H1 (cell line): ENCODE data around the gene DLG5. TPM values are rescaled to one million over a fixed set of nuclear protein-coding genes. Genes with fewer than 3 reads are reported as not detected.

Experiments used
- CTCF ChIA-PET: fragments of 300-600 bp; sonication (Branson Sonifier 250); formaldehyde crosslinking; loops from one replicate; lab custom pipeline; 2021; ENCODE audit not compliant: partially characterized antibody; lab: Charles Lee
- POLR2A ChIA-PET: fragments of 300-600 bp; sonication (Branson Sonifier 250); formaldehyde crosslinking; loops from one replicate; lab custom pipeline; 2021; ENCODE audit warnings: inconsistent platforms; ENCODE audit not compliant: partially characterized antibody; lab: Charles Lee
- DNase-seq, 2 experiments: peaks; one replicate each; pipeline versions ENCODE4 v3.0.0 to v3.0.0-alpha.2; 2010 to 2022; ENCODE audit warnings: low spot score in 2 of 2, low read depth in 1 of 2, mixed read lengths in 1 of 2
- FAIRE-seq: peaks from 2 replicates; lab custom pipeline; 2011; peaks lifted over from hg19 to GRCh38; lab: Jason Lieb, UNC
- H2AFZ ChIP-seq: 2 replicates; pipeline ENCODE4 v1.8.1; 2012; ENCODE audit warnings: low read length, inconsistent platforms
- H2AK5ac ChIP-seq: 2 replicates; pipeline ENCODE4 v1.6.1; 2013; ENCODE audit warnings: low read depth, low read length
- H2BK120ac ChIP-seq: replicated peaks from 2 replicates; pipeline ENCODE3; 2013; ENCODE audit warnings: low read depth, low read length, inconsistent platforms
- H2BK12ac ChIP-seq: 2 replicates; pipeline ENCODE4 v1.6.1; 2013; ENCODE audit warnings: low read depth, low read length
- H2BK15ac ChIP-seq: 2 replicates; pipeline ENCODE4 v1.6.1; 2013; ENCODE audit warnings: low read length
- H2BK20ac ChIP-seq: 2 replicates; pipeline ENCODE4 v1.6.1; 2013; ENCODE audit warnings: low read length
- H2BK5ac ChIP-seq: 2 replicates; pipeline ENCODE4 v1.6.1; 2013; ENCODE audit warnings: low read depth, low read length
- H3K14ac ChIP-seq: 2 replicates; pipeline ENCODE4 v1.6.1; 2013; ENCODE audit warnings: inconsistent platforms; ENCODE audit not compliant: insufficient read length
- H3K18ac ChIP-seq: 2 replicates; pipeline ENCODE4 v1.6.1; 2013; ENCODE audit warnings: low read length; ENCODE audit errors: extremely low read depth
- H3K23ac ChIP-seq: 2 replicates; pipeline ENCODE4 v1.6.1; 2013; ENCODE audit warnings: inconsistent platforms; ENCODE audit not compliant: insufficient read length
- H3K23me2 ChIP-seq: 2 replicates; pipeline ENCODE4 v1.6.1; 2013; ENCODE audit warnings: low read depth, low read length
- H3K27ac ChIP-seq: 2 replicates; pipeline ENCODE4 v1.6.1; 2011; ENCODE audit warnings: low read depth, low read length, inconsistent platforms
- H3K27me3 ChIP-seq, 4 experiments: replicated peaks in 1 of 4; 1 replicate in 1 of 4; 2 replicates in 3 of 4; pipeline versions ENCODE4 v1.6.1 to v1.8.1; 2011 to 2013; ENCODE audit warnings: low read length in 3 of 4, mild to moderate bottlenecking in 3 of 4, inconsistent platforms in 2 of 4, mixed read lengths in 2 of 4, moderate library complexity in 1 of 4; ENCODE audit not compliant: control insufficient read depth in 3 of 4, insufficient read depth in 3 of 4; ENCODE audit errors: extremely low read depth in 1 of 4
- H3K36me3 ChIP-seq, 4 experiments: 2 replicates each; pipeline versions ENCODE4 v1.6.1 to v1.8.1; 2011 to 2013; ENCODE audit warnings: mild to moderate bottlenecking in 4 of 4, low read length in 3 of 4, moderate library complexity in 2 of 4, control low read depth in 1 of 4, inconsistent platforms in 1 of 4; ENCODE audit not compliant: insufficient read depth in 4 of 4, control insufficient read depth in 2 of 4
- H3K4ac ChIP-seq: replicated peaks from 2 replicates; pipeline ENCODE3; 2013; ENCODE audit warnings: low read length, low read depth, mixed read lengths, inconsistent platforms; ENCODE audit not compliant: insufficient read length
- H3K4me1 ChIP-seq, 4 experiments: replicated peaks in 1 of 4; 1 replicate in 1 of 4; 2 replicates in 3 of 4; pipeline versions ENCODE4 v1.6.1 to v1.8.1; 2011 to 2013; ENCODE audit warnings: low read length in 3 of 4, inconsistent platforms in 2 of 4, mixed read lengths in 1 of 4; ENCODE audit not compliant: insufficient read depth in 4 of 4, control insufficient read depth in 3 of 4
- H3K4me2 ChIP-seq, 2 experiments: 2 replicates each; pipeline versions ENCODE4 v1.6.1 to v1.8.1; 2011 to 2013; ENCODE audit warnings: low read depth in 2 of 2, low read length in 2 of 2, control low read depth in 1 of 2, inconsistent platforms in 1 of 2, mild to moderate bottlenecking in 1 of 2; ENCODE audit not compliant: insufficient read depth in 1 of 2
- H3K4me3 ChIP-seq, 4 experiments: fragments of 200-600, 300-600 bp in 1 of 4; sonication (generic), shearing (Covaris generic), sonication (Bioruptor Twin) in 1 of 4; 2 replicates each; pipeline versions ENCODE4 v1.5.1 to v1.8.1; 2011 to 2016; ENCODE audit warnings: low read length in 4 of 4, low read depth in 3 of 4, control low read depth in 2 of 4, inconsistent platforms in 2 of 4, mild to moderate bottlenecking in 2 of 4, mixed read lengths in 1 of 4, moderate library complexity in 1 of 4; ENCODE audit not compliant: insufficient read depth in 2 of 4; ENCODE audit errors: extremely low read depth in 1 of 4
- H3K56ac ChIP-seq: replicated peaks from 2 replicates; pipeline ENCODE3; 2013; ENCODE audit warnings: low read depth, mild to moderate bottlenecking, mixed read lengths, low read length, inconsistent platforms; ENCODE audit not compliant: insufficient read length
- H3K79me1 ChIP-seq: 2 replicates; pipeline ENCODE4 v1.6.1; 2013; ENCODE audit warnings: low read depth, low read length, control low read depth
- H3K79me2 ChIP-seq, 2 experiments: 2 replicates each; pipeline versions ENCODE4 v1.6.1 to v1.8.1; 2012 to 2013; ENCODE audit warnings: low read length in 2 of 2, mild to moderate bottlenecking in 2 of 2, inconsistent platforms in 1 of 2; ENCODE audit not compliant: insufficient read depth in 2 of 2, control insufficient read depth in 1 of 2
- H3K9ac ChIP-seq, 4 experiments: replicated peaks in 1 of 4; 1 replicate in 1 of 4; 2 replicates in 3 of 4; pipeline versions ENCODE4 v1.6.1 to v1.8.1; 2011 to 2013; ENCODE audit warnings: low read depth in 3 of 4, low read length in 3 of 4, control low read depth in 2 of 4, mild to moderate bottlenecking in 2 of 4, moderate library complexity in 2 of 4, inconsistent platforms in 1 of 4; ENCODE audit errors: extremely low read depth in 1 of 4
- H3K9me3 ChIP-seq, 2 experiments: 2 replicates each; pipeline versions ENCODE4 v1.6.1 to v1.8.1; 2012 to 2013; ENCODE audit warnings: mild to moderate bottlenecking in 2 of 2, moderate library complexity in 2 of 2, control low read depth in 1 of 2, inconsistent platforms in 1 of 2, low read depth in 1 of 2, low read length in 1 of 2, mixed read lengths in 1 of 2; ENCODE audit not compliant: insufficient read depth in 2 of 2
- H4K20me1 ChIP-seq, 2 experiments: replicated peaks in 1 of 2; 2 replicates each; pipeline versions ENCODE3 to v1.8.1; 2011 to 2013; ENCODE audit warnings: inconsistent platforms in 2 of 2, low read length in 2 of 2, mild to moderate bottlenecking in 1 of 2; ENCODE audit not compliant: insufficient read depth in 2 of 2, control insufficient read depth in 1 of 2
- H4K5ac ChIP-seq: 2 replicates; pipeline ENCODE4 v1.6.1; 2013; ENCODE audit warnings: low read length, low read depth, mixed read lengths, inconsistent platforms; ENCODE audit not compliant: insufficient read length
- H4K8ac ChIP-seq: 2 replicates; pipeline ENCODE4 v1.8.0; 2013; ENCODE audit warnings: mild to moderate bottlenecking, moderate library complexity, low read length, inconsistent platforms; ENCODE audit not compliant: insufficient read depth; ENCODE audit errors: extremely low read depth
- H4K91ac ChIP-seq: replicated peaks from 2 replicates; pipeline ENCODE3; 2013; ENCODE audit warnings: low read length, mixed read lengths, inconsistent platforms; ENCODE audit not compliant: insufficient read length
- CTCF ChIP-seq, 3 experiments: IDR thresholded peaks; 1 replicate in 2 of 3; 2 replicates in 1 of 3; pipeline versions ENCODE4 v1.5.1 to v1.6.1; 2011; ENCODE audit warnings: low read length in 3 of 3, mild to moderate bottlenecking in 3 of 3, inconsistent platforms in 2 of 3, low read depth in 1 of 3, moderate library complexity in 1 of 3; ENCODE audit not compliant: insufficient read depth in 1 of 3; ENCODE audit errors: control extremely low read depth in 1 of 3
- RAD21 ChIP-seq, 2 experiments: IDR thresholded peaks in 1 of 2; conservative IDR thresholded peaks in 1 of 2; 2 replicates each; pipeline ENCODE4 v1.6.1; 2011; ENCODE audit warnings: low read depth in 2 of 2, low read length in 2 of 2, improper control_type of control experiment in 1 of 2, inconsistent platforms in 1 of 2, mild to moderate bottlenecking in 1 of 2, moderate library complexity in 1 of 2
- RXRA ChIP-seq: IDR thresholded peaks from 2 replicates; pipeline ENCODE4 v1.6.1; 2011; ENCODE audit warnings: low read depth, mild to moderate bottlenecking, low read length, moderate library complexity; ENCODE audit not compliant: insufficient read depth
- TBP ChIP-seq: IDR thresholded peaks from 2 replicates; pipeline ENCODE4 v1.6.1; 2011; ENCODE audit warnings: low read depth, low read length, improper control_type of control experiment
- WGBS, 2 experiments: shearing (Covaris generic) in 1 of 2; methylation state at CpG; one replicate each; pipeline versions ENCODE4 v1.1.6 to v1.1.7; 2013 to 2015; ENCODE audit warnings: low lambda C conversion rate in 2 of 2, mixed read lengths in 2 of 2, inconsistent platforms in 1 of 2, low coverage in 1 of 2, missing lambda C conversion rate in 1 of 2; ENCODE audit not compliant: insufficient replicate concordance in 2 of 2, insufficient coverage in 1 of 2, insufficient read length in 1 of 2; ENCODE audit errors: extremely low coverage in 1 of 2, missing lambda C conversion rate in 1 of 2; 5-methylcytosine and 5-hydroxymethylcytosine counted together
- polyA plus RNA-seq, 7 experiments: library from polyadenylated mRNA; depleted of rRNA in 3 of 7; stranded (reverse) in 5 of 7; unstranded in 2 of 7; fragments of >200 nt in 5 of 7; fragments of 200-250 nt in 2 of 7; gene quantifications; 1 replicate in 5 of 7; 2 replicates in 1 of 7; 4 replicates in 1 of 7; pipeline versions ENCODE4 v1.2.1 to v1.2.3, GENCODE V29; 2011 to 2013; ENCODE audit warnings: missing spikeins in 2 of 7, mixed read lengths in 2 of 7
- total RNA-seq: library from RNA; stranded (reverse); fragmentation: NEBNext Ultra II Directional; extraction: Animal tissue kit (Norgen Biotek cat#: 25700); gene quantifications from 2 replicates; pipeline ENCODE4 v1.2.1, GENCODE V29; 2021

Gene DLG5
- total and polyA plus RNA-seq, 2 of the 8 experiments (the other 6 are each of a cell fraction or from before 2014, with no cell fraction given): 15.6 to 71.4 TPM

GRCh38 chr10:77843264-77843663, 83.3 kb downstream of the DLG5 start:
- Histone ChIP-seq H2AFZ (no peak overlapping the region), H2BK120ac (no peak overlapping the region), H3K27ac (0 out of 2 replicates have a peak overlapping the region, but pooled peaks have one; percentile 4), H3K9me3 (no peaks in the 10 kb centered on the region), H2BK15ac (no peak overlapping the region), H3K56ac (no peak overlapping the region), H3K23me2 (no peaks in the 10 kb centered on the region), H4K5ac (no peak overlapping the region), H2BK12ac (no peak overlapping the region), H4K20me1 (no peaks in the 10 kb centered on the region), H3K4me3 (no peak overlapping the region), H3K27me3 (no peaks in the 10 kb centered on the region), H2BK20ac (no peak overlapping the region), H3K18ac (no peak overlapping the region), H4K91ac (no peak overlapping the region), H3K4me2 (no peak overlapping the region), H3K79me1 (no peaks in the 10 kb centered on the region; the same call in 1 of the 2 replicates), H3K9ac (no peak overlapping the region), H3K14ac (no peak overlapping the region), H2BK5ac (peak overlapping the region; percentile 63; the same call in 1 of the 2 replicates), H3K4me1 (peaks cover 0 to 10% (median 4%) of the 10 kb centered on the region in 4 experiments; a peak in 6 of 7 replicates), H3K4ac (no peak overlapping the region), H3K36me3 (peaks cover 3 to 17% (median 12%) of the 10 kb centered on the region in 4 experiments), H4K8ac (no peak overlapping the region), H3K23ac (no peak overlapping the region), H2AK5ac (no peak overlapping the region), H3K79me2 (no peaks in the 10 kb centered on the region)
- 87% methylated on average over 11 of the region's 11 CpGs; no CpG with 5 or more reads in 1 of the 2 experiments for WGBS, 2 experiments
- TF ChIP-seq RXRA: no peak
- no peak for TF ChIP-seq TBP
- peak in 1 of 3 experiments; percentile 26; a peak in 1 of 4 replicates for TF ChIP-seq CTCF (IDR thresholded peaks at IDR 0.05; ENCODE audit: control extremely low read depth in 1 of 3, insufficient read depth in 1 of 3, low read depth in 1 of 3, low read length in 3 of 3)
- peak in 1 of 2 experiments; percentile 30; a peak in 1 of 4 replicates for TF ChIP-seq RAD21 (IDR thresholded peaks at IDR 0.05 in 1 of 2, conservative IDR thresholded peaks at IDR 0.05 in 1 of 2; ENCODE audit: low read depth in 2 of 2, low read length in 2 of 2)
- ChIA-PET CTCF (interaction anchor here (3.1 kb wide), 1 partner anchor 47 kb away, joined by 19 read pairs; no protein-coding TSS in a partner anchor), POLR2A (no interaction called here)
- no peak for FAIRE-seq
- DNase-seq: no peak
